ENCODE data around the gene RUFY2. TPM values are rescaled to one million over a fixed set of nuclear protein-coding genes. Genes with fewer than 3 reads are reported as not detected.

The RUFY2 gene
- total and polyA plus RNA-seq, 4 experiments from 2014 or later = 2.0 to 24.9 (median 15.9) TPM

DNA sequence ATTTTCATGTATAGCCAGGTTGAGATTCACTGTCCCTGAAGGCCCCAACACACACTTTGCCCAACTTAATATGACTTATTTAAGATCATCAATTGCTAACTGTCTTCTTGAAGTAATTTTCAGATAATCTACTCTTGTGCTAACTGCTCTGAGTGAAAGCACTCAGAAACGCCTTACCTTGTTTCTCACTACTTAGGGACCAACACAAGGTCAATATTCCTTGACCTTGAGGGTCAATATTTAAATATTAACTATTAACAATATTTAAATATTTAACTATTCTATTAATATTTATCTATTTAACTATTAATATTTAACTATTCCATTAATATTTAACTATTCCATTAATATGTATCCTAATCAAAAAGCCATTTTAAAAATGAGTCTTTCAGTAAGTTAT lies 101.2 kb downstream of the RUFY2 start:
- intact Hi-C loops (cut with micrococcal nuclease) = no loop called here
- Mint-ChIP-seq H3K27me3 (no peaks in the 10 kb centered on the region), H3K4me1 (peaks cover 0 to 1% (median 0%) of the 10 kb centered on the region in 4 donors), H3K9me3 (no peaks in the 10 kb centered on the region), H3K27ac (no peak overlapping the region), H3K4me3 (no peak overlapping the region), H3K36me3 (no peaks in the 10 kb centered on the region)
- CTCF ChIA-PET (ENCODE audit: partially characterized antibody) = interaction anchor here (0.8 to 1.5 kb wide), 2 partner anchors 9 to 93 kb away, joined by 3 to 4 read pairs; no protein-coding TSS in a partner anchor
- POLR2A ChIA-PET (ENCODE audit: partially characterized antibody) = no interaction called here
- no peaks in the 10 kb centered on the region for H3K36me3 ChIP-seq (ENCODE audit: insufficient read depth, low read length)
- no peaks in the 10 kb centered on the region for H3K27me3 ChIP-seq (ENCODE audit: insufficient read depth, low read length)
- no peak for DNase-seq
- H3K4me3 ChIP-seq (ENCODE audit: low read length in 2 of 2) = no peak overlapping the region
- no peaks in the 10 kb centered on the region for H3K4me1 ChIP-seq (ENCODE audit: insufficient read depth, low read length)
- no peak overlapping the region for H3K27ac ChIP-seq (ENCODE audit: low read depth, low read length)
- no peaks in the 10 kb centered on the region for H3K9me3 ChIP-seq (ENCODE audit: control insufficient read depth in 1 of 2, low read length in 2 of 2)

DNA sequence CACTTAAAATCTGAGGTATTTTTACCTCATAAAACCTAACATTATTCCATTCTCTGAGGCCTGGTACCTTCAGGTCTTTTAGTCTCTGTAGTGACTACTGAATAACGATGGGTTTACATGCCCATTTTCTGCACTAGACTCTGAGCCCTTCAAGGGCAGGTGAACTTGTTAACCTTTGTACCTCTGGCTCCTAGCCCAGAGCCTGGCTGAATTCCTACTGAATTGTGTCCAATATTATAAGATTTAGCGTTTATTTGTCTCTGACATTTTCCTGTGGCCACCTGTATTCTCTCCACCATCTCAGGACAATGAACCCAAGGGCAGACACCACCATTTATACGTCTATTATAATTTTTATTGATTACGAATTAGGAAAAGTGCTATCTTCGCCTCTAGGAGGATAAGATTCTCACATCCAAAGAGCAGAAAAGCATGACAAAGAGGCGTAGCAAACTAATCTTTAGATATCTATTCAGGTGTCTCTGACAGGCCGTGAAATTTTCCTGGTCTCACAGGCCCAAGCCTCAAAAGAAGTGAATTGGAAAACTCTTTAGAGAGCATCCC lies 103.1 kb downstream of the RUFY2 start:
- Mint-ChIP-seq H3K4me1 (peaks cover 0 to 1% (median 0%) of the 10 kb centered on the region in 4 donors), H3K9me3 (no peaks in the 10 kb centered on the region), H3K27ac (no peak overlapping the region), H3K27me3 (no peaks in the 10 kb centered on the region), H3K4me3 (no peak overlapping the region), H3K36me3 (no peaks in the 10 kb centered on the region)
- Histone ChIP-seq H3K36me3 (ENCODE audit: insufficient read depth, low read length) (no peaks in the 10 kb centered on the region), H3K9me3 (ENCODE audit: control insufficient read depth in 1 of 2, low read length in 2 of 2) (no peaks in the 10 kb centered on the region), H3K27me3 (ENCODE audit: insufficient read depth, low read length) (no peaks in the 10 kb centered on the region), H3K4me1 (ENCODE audit: insufficient read depth, low read length) (no peaks in the 10 kb centered on the region), H3K27ac (ENCODE audit: low read depth, low read length) (no peak overlapping the region), H3K4me3 (ENCODE audit: low read length in 2 of 2) (no peak overlapping the region)
- no peak for DNase-seq
- ChIA-PET POLR2A (ENCODE audit: partially characterized antibody) (no interaction called here), CTCF (ENCODE audit: partially characterized antibody) (interaction anchor here (1.4 to 5.2 kb wide), 6 partner anchors 22 to 516 kb away, joined by 3 to 27 read pairs (median 4); no protein-coding TSS in a partner anchor)
- intact Hi-C loops (cut with micrococcal nuclease) = no loop called here

DNA sequence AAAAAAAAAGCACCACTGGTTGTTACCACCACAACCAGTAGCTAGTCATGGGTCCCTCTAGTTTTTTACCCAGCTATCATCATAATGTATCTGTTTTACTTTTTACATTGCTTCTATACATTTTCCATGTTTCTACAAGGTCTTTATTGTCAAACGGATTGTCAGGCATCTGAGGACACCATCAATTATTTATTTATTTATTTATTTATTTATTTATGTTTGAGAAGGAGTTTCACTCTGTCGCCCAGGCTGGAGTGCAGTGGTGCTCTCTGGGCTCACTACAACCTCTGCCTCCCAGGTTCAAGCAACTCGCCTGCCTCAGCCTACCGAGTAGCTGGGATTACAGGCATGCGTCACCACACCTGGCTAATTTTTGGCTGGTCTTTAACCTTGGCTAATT lies 104.2 kb downstream of the RUFY2 start:
- H3K4me3 ChIP-seq (ENCODE audit: low read length in 2 of 2) = no peak overlapping the region
- H3K27me3 ChIP-seq (ENCODE audit: insufficient read depth, low read length) = no peaks in the 10 kb centered on the region
- Mint-ChIP-seq H3K9me3 (no peaks in the 10 kb centered on the region), H3K27ac (no peak overlapping the region), H3K4me3 (no peak overlapping the region), H3K4me1 (peaks cover 0 to 1% (median 0%) of the 10 kb centered on the region in 4 donors), H3K27me3 (no peaks in the 10 kb centered on the region), H3K36me3 (no peaks in the 10 kb centered on the region)
- intact Hi-C loops (cut with micrococcal nuclease) = loop anchor here (1.0 kb wide), 2 partner anchors 91 to 448 kb away; no protein-coding TSS in a partner anchor
- ChIA-PET CTCF (ENCODE audit: partially characterized antibody) (interaction anchor here (0.9 to 5.2 kb wide), 11 partner anchors 11 to 515 kb away, joined by 3 to 27 read pairs (median 4); no protein-coding TSS in a partner anchor), POLR2A (ENCODE audit: partially characterized antibody) (no interaction called here)
- H3K9me3 ChIP-seq (ENCODE audit: control insufficient read depth in 1 of 2, low read length in 2 of 2) = no peaks in the 10 kb centered on the region
- no peak overlapping the region for H3K27ac ChIP-seq (ENCODE audit: low read depth, low read length)
- no peaks in the 10 kb centered on the region for H3K36me3 ChIP-seq (ENCODE audit: insufficient read depth, low read length)
- no peaks in the 10 kb centered on the region for H3K4me1 ChIP-seq (ENCODE audit: insufficient read depth, low read length)
- no peak for DNase-seq

DNA sequence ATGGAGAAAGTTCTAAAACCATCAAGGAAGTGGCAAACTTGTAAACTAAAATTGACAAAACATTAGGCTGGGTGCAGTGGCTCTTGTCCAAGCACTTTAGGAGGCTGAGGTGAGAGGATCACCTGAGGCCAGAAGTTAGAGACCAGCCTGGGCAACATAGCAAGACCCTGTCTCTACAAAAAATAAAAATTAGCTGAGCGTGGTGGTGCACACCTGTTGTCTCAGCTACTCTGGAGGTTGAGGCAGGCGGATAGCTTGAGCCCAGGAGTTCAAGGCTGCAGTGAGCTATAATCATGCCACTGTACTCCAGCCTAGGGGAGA lies 104.6 kb downstream of the RUFY2 start:
- Mint-ChIP-seq H3K27ac (no peak overlapping the region), H3K4me1 (peaks cover 0 to 1% (median 0%) of the 10 kb centered on the region in 4 donors), H3K4me3 (no peak overlapping the region), H3K36me3 (no peaks in the 10 kb centered on the region), H3K9me3 (no peaks in the 10 kb centered on the region), H3K27me3 (no peaks in the 10 kb centered on the region)
- no peaks in the 10 kb centered on the region for H3K9me3 ChIP-seq (ENCODE audit: control insufficient read depth in 1 of 2, low read length in 2 of 2)
- intact Hi-C loops (cut with micrococcal nuclease) = loop anchor here (1.0 kb wide), 2 partner anchors 90 to 447 kb away; no protein-coding TSS in a partner anchor
- ChIA-PET CTCF (ENCODE audit: partially characterized antibody) (interaction anchor here (0.9 to 5.2 kb wide), 12 partner anchors 11 to 514 kb away, joined by 3 to 27 read pairs (median 4); no protein-coding TSS in a partner anchor), POLR2A (ENCODE audit: partially characterized antibody) (interaction anchor here (1.4 kb wide), 1 partner anchor 30 kb away, joined by 4 read pairs; the partner anchor contains the start of genes HNRNPH3 and PBLD)
- no peak overlapping the region for H3K4me3 ChIP-seq (ENCODE audit: low read length in 2 of 2)
- DNase-seq = no peak
- no peak overlapping the region for H3K27ac ChIP-seq (ENCODE audit: low read depth, low read length)
- H3K4me1 ChIP-seq (ENCODE audit: insufficient read depth, low read length) = no peaks in the 10 kb centered on the region
- no peaks in the 10 kb centered on the region for H3K27me3 ChIP-seq (ENCODE audit: insufficient read depth, low read length)
- no peaks in the 10 kb centered on the region for H3K36me3 ChIP-seq (ENCODE audit: insufficient read depth, low read length)

DNA sequence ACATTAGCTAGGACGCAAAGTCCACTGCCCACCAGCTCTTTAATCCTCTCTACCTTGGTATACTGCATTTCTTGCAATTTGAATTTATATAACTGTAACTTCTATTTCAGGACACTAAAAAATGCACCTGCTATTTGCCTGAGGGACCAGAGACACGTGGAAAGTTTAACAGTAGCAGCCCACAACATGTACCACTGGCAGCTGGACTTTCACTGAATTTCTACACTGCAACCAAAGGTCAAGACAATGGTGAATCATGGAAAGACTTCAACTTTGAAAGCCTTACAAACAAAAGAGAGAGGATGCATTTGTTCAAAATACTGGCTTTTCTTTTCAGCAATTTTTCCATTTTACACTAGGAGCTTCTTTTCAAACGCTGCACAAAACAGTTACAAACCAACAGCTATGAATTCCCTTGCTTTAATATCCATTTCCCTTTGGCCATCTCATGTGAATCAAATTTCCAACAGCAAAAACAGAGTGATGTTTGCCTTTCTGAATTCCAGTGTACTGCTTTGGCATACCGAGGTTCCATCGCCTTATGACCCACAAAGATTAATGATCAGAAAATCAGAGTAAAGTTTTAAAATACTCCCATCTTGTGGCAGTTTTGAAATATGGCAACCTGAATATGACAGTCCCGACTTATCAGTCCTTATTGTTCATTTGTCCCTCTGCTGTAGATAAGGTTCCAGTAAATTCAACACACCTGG lies 105.1 kb downstream of the RUFY2 start:
- Histone ChIP-seq H3K4me3 (ENCODE audit: low read length in 2 of 2) (no peak overlapping the region), H3K36me3 (ENCODE audit: insufficient read depth, low read length) (no peaks in the 10 kb centered on the region), H3K9me3 (ENCODE audit: control insufficient read depth in 1 of 2, low read length in 2 of 2) (no peaks in the 10 kb centered on the region), H3K4me1 (ENCODE audit: insufficient read depth, low read length) (no peaks in the 10 kb centered on the region), H3K27me3 (ENCODE audit: insufficient read depth, low read length) (no peaks in the 10 kb centered on the region), H3K27ac (ENCODE audit: low read depth, low read length) (no peak overlapping the region)
- H3K27me3 Mint-ChIP-seq = no peaks in the 10 kb centered on the region
- intact Hi-C loops (cut with micrococcal nuclease) = loop anchor here (1.0 kb wide), 2 partner anchors 90 to 447 kb away; no protein-coding TSS in a partner anchor
- no peak overlapping the region for H3K27ac Mint-ChIP-seq
- ChIA-PET POLR2A (ENCODE audit: partially characterized antibody) (interaction anchor here (1.4 kb wide), 1 partner anchor 31 kb away, joined by 4 read pairs; the partner anchor contains the start of genes HNRNPH3 and PBLD), CTCF (ENCODE audit: partially characterized antibody) (interaction anchor here (0.8 to 5.2 kb wide), 11 partner anchors 12 to 605 kb away, joined by 3 to 27 read pairs (median 5); no protein-coding TSS in a partner anchor)
- H3K4me3 Mint-ChIP-seq = no peak overlapping the region
- no peaks in the 10 kb centered on the region for H3K9me3 Mint-ChIP-seq
- H3K36me3 Mint-ChIP-seq = no peaks in the 10 kb centered on the region
- peaks cover 0 to 1% (median 0%) of the 10 kb centered on the region in 4 donors for H3K4me1 Mint-ChIP-seq
- peak in 4 of 5 donors; percentile 16 to 29 (median 24) for DNase-seq

DNA sequence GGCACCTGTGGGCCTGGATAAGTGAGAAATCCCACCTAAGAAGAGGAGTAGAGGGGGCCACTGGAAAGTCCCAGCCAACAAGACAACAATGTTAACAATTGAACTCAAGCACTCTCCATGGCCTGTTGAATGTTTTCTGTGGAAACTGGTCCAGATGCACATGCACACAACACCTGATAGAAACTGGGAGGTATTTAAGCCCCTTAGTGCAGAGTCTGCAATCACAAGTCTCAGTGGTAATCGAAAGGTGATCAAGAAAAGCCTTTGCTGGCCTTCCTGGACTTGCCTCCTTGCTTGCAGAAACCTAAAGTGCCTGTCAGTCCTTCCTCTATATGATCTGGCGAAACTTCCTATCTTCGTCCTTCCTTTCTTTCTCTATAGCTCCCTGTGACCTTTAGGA lies 105.8 kb downstream of the RUFY2 start:
- no peaks in the 10 kb centered on the region for H3K9me3 Mint-ChIP-seq
- H3K4me1 Mint-ChIP-seq = peaks cover 0 to 1% (median 0%) of the 10 kb centered on the region in 4 donors
- Histone ChIP-seq H3K27ac (ENCODE audit: low read depth, low read length) (no peak overlapping the region), H3K27me3 (ENCODE audit: insufficient read depth, low read length) (no peaks in the 10 kb centered on the region), H3K36me3 (ENCODE audit: insufficient read depth, low read length) (no peaks in the 10 kb centered on the region), H3K4me3 (ENCODE audit: low read length in 2 of 2) (no peak overlapping the region), H3K4me1 (ENCODE audit: insufficient read depth, low read length) (no peaks in the 10 kb centered on the region), H3K9me3 (ENCODE audit: control insufficient read depth in 1 of 2, low read length in 2 of 2) (no peaks in the 10 kb centered on the region)
- POLR2A ChIA-PET (ENCODE audit: partially characterized antibody) = interaction anchor here (1.4 kb wide), 1 partner anchor 31 kb away, joined by 4 read pairs; the partner anchor contains the start of genes HNRNPH3 and PBLD
- no peak overlapping the region for H3K4me3 Mint-ChIP-seq
- no peak for DNase-seq
- intact Hi-C loops (cut with micrococcal nuclease) = no loop called here
- CTCF ChIA-PET (ENCODE audit: partially characterized antibody) = interaction anchor here (0.8 to 5.2 kb wide), 9 partner anchors 12 to 604 kb away, joined by 3 to 27 read pairs (median 5); no protein-coding TSS in a partner anchor
- H3K27ac Mint-ChIP-seq = no peak overlapping the region
- H3K27me3 Mint-ChIP-seq = no peaks in the 10 kb centered on the region
- H3K36me3 Mint-ChIP-seq = no peaks in the 10 kb centered on the region
